Progenitor cell of endocrine pancreas (in vitro differentiated cells): ENCODE measurements around the gene CDH12. TPM values are rescaled to one million over a fixed set of nuclear protein-coding genes. Genes with fewer than 3 reads are reported as not detected.
"Not testable (repeated sequence)": the region's sequence is repeated elsewhere in the genome, so short reads cannot be mapped to it uniquely, and the experiment has no call there.

Experiments
- DNase-seq: peaks from one replicate; pipeline ENCODE4 v3.0.0; 2021; ENCODE audit warnings: low spot score; ENCODE audit not compliant: unreplicated experiment
- H3K27ac Mint-ChIP-seq: 2 replicates; pipeline ENCODE4 v1.8.0; 2021; ENCODE audit warnings: mild to moderate bottlenecking, moderate library complexity, mixed read lengths
- H3K27me3 Mint-ChIP-seq: 2 replicates; pipeline ENCODE4 v1.8.0; 2021; ENCODE audit warnings: mixed read lengths
- H3K36me3 Mint-ChIP-seq: 2 replicates; pipeline ENCODE4 v1.8.0; 2022; ENCODE audit warnings: mixed read lengths; ENCODE audit not compliant: insufficient read depth
- H3K4me1 Mint-ChIP-seq: 2 replicates; pipeline ENCODE4 v1.8.0; 2021; ENCODE audit warnings: low read depth, mixed read lengths
- H3K4me3 Mint-ChIP-seq: 2 replicates; pipeline ENCODE4 v1.8.0; 2021; ENCODE audit warnings: low read depth, mild to moderate bottlenecking, moderate library complexity, mixed read lengths
- H3K9me3 Mint-ChIP-seq: 2 replicates; pipeline ENCODE4 v1.8.0; 2021; ENCODE audit warnings: low read depth, mixed read lengths
- CTCF ChIP-seq: fragments of 200-600 bp; sonication (generic); IDR thresholded peaks from one replicate; pipeline ENCODE4 v1.5.0; 2021; ENCODE audit warnings: antibody characterized with exemption, mild to moderate bottlenecking; ENCODE audit not compliant: unreplicated experiment
- total RNA-seq: library from RNA; stranded (reverse); gene quantifications from 2 replicates; pipeline ENCODE4 v1.2.1, GENCODE V29; 2021

CDH12 gene
- total RNA-seq, 1 donor from 2014 or later = 2.8 TPM

GRCh38 chr5:22542340-22542739, 310.8 kb downstream of the CDH12 start:
- Mint-ChIP-seq H3K4me3 (no peak overlapping the region), H3K27me3 (no peaks in the 10 kb centered on the region), H3K27ac (no peak overlapping the region), H3K9me3 (peaks cover 6% of the 10 kb centered on the region), H3K4me1 (no peaks in the 10 kb centered on the region), H3K36me3 (no peaks in the 10 kb centered on the region)
- TF ChIP-seq CTCF = no peak
- DNase-seq = no peak

GRCh38 chr5:22541037-22541436, 312.1 kb downstream of the CDH12 start:
- Mint-ChIP-seq H3K9me3 (peaks cover 8% of the 10 kb centered on the region), H3K27me3 (no peaks in the 10 kb centered on the region), H3K4me3 (no peak overlapping the region), H3K4me1 (no peaks in the 10 kb centered on the region), H3K27ac (no peak overlapping the region), H3K36me3 (no peaks in the 10 kb centered on the region)
- TF ChIP-seq CTCF = no peak
- no peak for DNase-seq

GRCh38 chr5:22539762-22540161, 313.4 kb downstream of the CDH12 start:
- no peaks in the 10 kb centered on the region for H3K27me3 Mint-ChIP-seq
- no peaks in the 10 kb centered on the region for H3K36me3 Mint-ChIP-seq
- no peak overlapping the region for H3K27ac Mint-ChIP-seq
- no peaks in the 10 kb centered on the region for H3K4me1 Mint-ChIP-seq
- H3K4me3 Mint-ChIP-seq = no peak overlapping the region
- no peak for TF ChIP-seq CTCF
- peaks cover 8% of the 10 kb centered on the region for H3K9me3 Mint-ChIP-seq
- no peak for DNase-seq

GRCh38 chr5:22531986-22532385, 321.2 kb downstream of the CDH12 start:
- Mint-ChIP-seq H3K27me3 (no peaks in the 10 kb centered on the region), H3K27ac (no peak overlapping the region), H3K4me3 (no peak overlapping the region), H3K4me1 (no peaks in the 10 kb centered on the region), H3K9me3 (no peaks in the 10 kb centered on the region), H3K36me3 (no peaks in the 10 kb centered on the region)
- no peak for TF ChIP-seq CTCF
- no peak for DNase-seq

GRCh38 chr5:22521521-22521920, 331.6 kb downstream of the CDH12 start:
- H3K27ac Mint-ChIP-seq = no peak overlapping the region
- H3K27me3 Mint-ChIP-seq = no peaks in the 10 kb centered on the region
- DNase-seq = no peak
- peaks cover 18% of the 10 kb centered on the region for H3K9me3 Mint-ChIP-seq
- no peak for TF ChIP-seq CTCF
- no peak overlapping the region for H3K4me3 Mint-ChIP-seq
- no peaks in the 10 kb centered on the region for H3K4me1 Mint-ChIP-seq
- H3K36me3 Mint-ChIP-seq = no peaks in the 10 kb centered on the region

- H3K27me3 Mint-ChIP-seq, H3K36me3 Mint-ChIP-seq, H3K4me1 Mint-ChIP-seq, DNase-seq, H3K4me3 Mint-ChIP-seq, H3K9me3 Mint-ChIP-seq, H3K27ac Mint-ChIP-seq: not testable (repeated sequence)
Observed at GRCh38 chr5:22516497-22516896, 336.6 kb downstream of the CDH12 start.
